ENCODE results near the gene VPS11. TPM values are rescaled to one million over a fixed set of nuclear protein-coding genes. Genes with fewer than 3 reads are reported as not detected.

VPS11 gene
- total and polyA plus RNA-seq, 8 donors, result 30.5 to 61.2 (median 55.2) TPM

DNA sequence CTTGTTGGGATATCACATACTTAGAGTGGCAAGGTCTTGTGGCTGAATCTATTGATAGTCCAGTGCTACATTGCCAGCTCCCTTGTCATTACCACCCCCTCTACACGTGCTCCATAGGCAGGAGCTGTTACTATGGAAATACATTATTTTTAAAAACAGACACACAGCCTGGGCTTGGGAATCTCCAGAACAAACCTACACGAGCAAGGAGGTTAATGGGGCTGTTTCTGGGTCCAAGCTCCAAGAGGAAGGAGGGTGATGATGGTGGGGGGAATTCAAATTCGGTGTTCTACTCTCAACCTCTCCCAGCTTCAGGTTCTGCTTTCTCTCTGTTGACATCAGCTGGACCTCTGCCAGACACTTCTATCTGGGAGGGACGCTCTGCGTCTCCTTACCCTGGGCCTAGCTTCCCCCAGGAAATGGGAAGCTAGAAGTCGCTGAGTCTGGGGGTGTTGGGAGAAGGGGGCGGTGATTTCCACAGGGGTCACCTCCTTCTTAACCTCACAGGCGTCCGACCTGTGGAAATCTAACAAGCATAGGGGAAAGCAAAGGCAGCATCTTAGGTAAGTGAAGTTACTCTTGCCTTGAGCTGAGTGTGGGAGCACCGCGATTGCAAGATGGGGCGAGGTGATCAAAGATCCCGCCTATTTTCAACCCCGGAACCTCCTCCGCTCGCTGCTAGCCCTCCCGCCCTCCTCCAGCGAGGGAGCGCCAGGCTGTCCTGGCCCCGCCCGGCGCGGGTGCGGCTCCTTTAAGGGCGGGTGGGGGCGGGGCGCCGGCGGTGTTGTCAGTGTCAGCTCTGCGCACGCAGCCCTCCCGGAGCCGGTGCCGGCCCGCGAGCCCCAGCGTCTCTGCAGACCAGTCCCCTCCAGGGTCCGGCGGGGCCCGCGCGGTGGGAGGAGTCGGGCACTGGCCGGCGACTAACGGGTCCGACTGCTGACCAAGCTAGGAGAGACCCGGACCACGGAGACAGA lies 39.2 kb downstream of the VPS11 start, which contains the start of gene C2CD2L:
Gene C2CD2L (plus strand): TSS at position 781 of the 974 bp plus-strand sequence. CDS start 398 bp downstream, outside the sequence.
- no peaks in the 10 kb centered on the region for H3K27me3 ChIP-seq
- ATAC-seq (peak; percentile 93), DNase-seq (peak; percentile 76 to 98 (median 93))
- intact Hi-C loops (cut with DNase I), result no loop called here
- H3K27ac ChIP-seq, result peak within 1 kb of the TSS; percentile 82 to 86
- H3K4me1 ChIP-seq, result peaks cover 23 to 48% of the 10 kb centered on the region in 2 donors
- H3K36me3 ChIP-seq, result peaks cover 0 to 16% of the 10 kb centered on the region in 2 donors
- no peaks in the 10 kb centered on the region for H3K9me3 ChIP-seq
- TF ChIP-seq, protein P1, sequence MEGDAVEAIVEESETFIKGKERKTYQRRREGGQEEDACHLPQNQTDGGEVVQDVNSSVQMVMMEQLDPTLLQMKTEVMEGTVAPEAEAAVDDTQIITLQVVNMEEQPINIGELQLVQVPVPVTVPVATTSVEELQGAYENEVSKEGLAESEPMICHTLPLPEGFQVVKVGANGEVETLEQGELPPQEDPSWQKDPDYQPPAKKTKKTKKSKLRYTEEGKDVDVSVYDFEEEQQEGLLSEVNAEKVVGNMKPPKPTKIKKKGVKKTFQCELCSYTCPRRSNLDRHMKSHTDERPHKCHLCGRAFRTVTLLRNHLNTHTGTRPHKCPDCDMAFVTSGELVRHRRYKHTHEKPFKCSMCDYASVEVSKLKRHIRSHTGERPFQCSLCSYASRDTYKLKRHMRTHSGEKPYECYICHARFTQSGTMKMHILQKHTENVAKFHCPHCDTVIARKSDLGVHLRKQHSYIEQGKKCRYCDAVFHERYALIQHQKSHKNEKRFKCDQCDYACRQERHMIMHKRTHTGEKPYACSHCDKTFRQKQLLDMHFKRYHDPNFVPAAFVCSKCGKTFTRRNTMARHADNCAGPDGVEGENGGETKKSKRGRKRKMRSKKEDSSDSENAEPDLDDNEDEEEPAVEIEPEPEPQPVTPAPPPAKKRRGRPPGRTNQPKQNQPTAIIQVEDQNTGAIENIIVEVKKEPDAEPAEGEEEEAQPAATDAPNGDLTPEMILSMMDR (IDR thresholded peaks at IDR 0.05), result no peak
- peak within 1 kb of the TSS; percentile 91 to 98 for H3K4me3 ChIP-seq

DNA sequence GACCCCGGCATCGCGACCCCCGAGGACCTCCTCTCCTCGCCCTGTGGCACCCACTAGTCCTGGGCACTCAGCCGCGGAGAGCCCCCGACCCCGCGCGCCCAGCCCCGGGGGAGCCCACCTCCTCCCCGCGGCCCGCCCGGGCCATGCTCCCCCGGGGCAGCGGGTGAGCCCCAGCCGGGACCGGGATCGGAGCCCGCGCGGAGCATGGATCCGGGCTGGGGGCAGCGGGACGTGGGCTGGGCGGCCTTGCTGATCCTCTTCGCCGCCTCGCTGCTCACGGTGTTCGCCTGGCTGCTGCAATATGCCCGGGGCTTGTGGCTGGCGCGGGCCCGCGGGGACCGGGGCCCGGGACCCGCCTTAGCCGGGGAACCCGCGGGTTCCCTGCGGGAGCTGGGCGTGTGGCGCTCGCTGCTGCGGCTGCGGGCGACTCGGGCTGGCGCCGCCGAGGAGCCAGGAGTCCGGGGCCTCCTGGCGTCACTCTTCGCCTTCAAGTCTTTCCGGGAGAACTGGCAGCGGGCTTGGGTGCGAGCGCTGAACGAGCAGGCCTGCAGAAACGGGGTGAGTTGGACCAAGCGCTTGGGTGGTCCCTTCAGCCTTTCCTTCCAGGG lies 40.0 kb downstream of the VPS11 start:
- TF ChIP-seq, protein P1 (IDR thresholded peaks at IDR 0.05), result no peak
- DNase-seq, result peak in 1 of 4 donors; percentile 86
- intact Hi-C loops (cut with DNase I), result no loop called here
- Histone ChIP-seq H3K27ac (peak overlapping the region; percentile 35 to 86), H3K9me3 (no peaks in the 10 kb centered on the region), H3K27me3 (no peaks in the 10 kb centered on the region), H3K36me3 (peaks cover 0 to 24% of the 10 kb centered on the region in 2 donors), H3K4me1 (peaks cover 23 to 45% of the 10 kb centered on the region in 2 donors), H3K4me3 (peak overlapping the region; percentile 91 to 98)
- peak; percentile 17 for ATAC-seq

DNA sequence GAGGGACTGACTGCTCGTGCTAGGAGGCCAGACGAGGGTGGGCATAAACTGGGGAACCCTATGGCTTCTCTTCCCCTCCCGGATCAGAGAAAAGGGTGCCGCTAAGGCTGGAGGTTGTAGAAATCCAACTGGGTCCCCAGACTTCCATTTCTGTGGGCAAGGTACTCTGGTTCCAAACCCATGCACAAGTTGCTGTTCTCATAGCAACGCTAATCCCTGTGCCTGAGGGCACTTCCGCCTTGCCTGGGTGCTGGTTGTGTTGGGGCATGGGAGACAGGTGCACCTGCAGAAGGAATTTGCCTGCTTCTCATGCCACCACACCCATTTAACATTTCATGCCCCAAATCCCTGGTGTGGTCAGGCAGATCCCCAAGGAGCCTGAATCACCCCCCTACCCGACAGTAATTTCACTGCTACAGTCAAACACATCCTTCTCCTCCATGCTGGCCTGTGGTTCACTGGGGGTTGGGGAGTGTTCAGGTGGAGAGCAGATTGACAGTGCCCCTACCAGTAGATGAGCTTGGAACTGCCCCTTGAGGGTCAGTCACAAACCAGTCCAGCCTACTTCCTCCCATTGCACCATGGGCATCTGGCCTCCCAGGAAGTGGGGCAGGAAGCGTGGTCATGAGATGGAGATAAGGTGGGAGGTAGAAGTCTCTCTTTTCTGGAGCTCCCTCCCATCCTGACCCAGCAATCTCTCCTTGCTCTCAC lies 40.7 kb downstream of the VPS11 start:
- peak; percentile 33 for ATAC-seq
- no peak for DNase-seq

DNA sequence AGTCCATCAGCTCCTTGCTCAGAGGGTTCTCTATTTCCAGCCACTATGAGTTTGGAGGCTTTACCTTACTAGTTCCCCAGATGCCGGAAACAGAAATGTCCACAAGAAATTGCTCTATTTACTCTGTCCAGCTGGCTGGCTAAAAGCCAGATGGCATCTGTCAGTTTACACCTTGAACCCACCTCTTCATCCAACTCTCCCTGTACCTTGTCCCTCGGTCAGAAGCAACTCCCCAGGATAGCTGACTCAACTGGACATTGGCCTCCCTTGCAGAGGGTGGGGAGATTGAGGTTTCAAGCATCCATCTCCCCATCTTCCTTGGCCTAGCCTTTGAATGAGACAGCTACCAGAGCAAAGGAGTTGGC lies 41.2 kb downstream of the VPS11 start:
- intact Hi-C loops (cut with DNase I), result no loop called here
- TF ChIP-seq, protein P1 (IDR thresholded peaks at IDR 0.05), result no peak
- H3K4me1 ChIP-seq, result peaks cover 19 to 35% of the 10 kb centered on the region in 2 donors
- DNase-seq (no peak), ATAC-seq (no peak)
- H3K4me3 ChIP-seq, result peak overlapping the region; percentile 91 to 98
- no peaks in the 10 kb centered on the region for H3K9me3 ChIP-seq
- peaks cover 0 to 36% of the 10 kb centered on the region in 2 donors for H3K36me3 ChIP-seq
- H3K27ac ChIP-seq, result peak overlapping the region in 1 of 2 donors; percentile 86
- no peaks in the 10 kb centered on the region for H3K27me3 ChIP-seq

More for the DNA sequence above, 40.7 kb downstream of the VPS11 start:
- H3K4me3 ChIP-seq, result peak overlapping the region; percentile 91 to 98
- H3K27ac ChIP-seq, result peak overlapping the region in 1 of 2 donors; percentile 86
- no peaks in the 10 kb centered on the region for H3K27me3 ChIP-seq
- TF ChIP-seq, protein P1 (IDR thresholded peaks at IDR 0.05), result no peak
- peaks cover 0 to 31% of the 10 kb centered on the region in 2 donors for H3K36me3 ChIP-seq
- no peaks in the 10 kb centered on the region for H3K9me3 ChIP-seq
- H3K4me1 ChIP-seq, result peaks cover 19 to 39% of the 10 kb centered on the region in 2 donors
- intact Hi-C loops (cut with DNase I), result no loop called here

Data from left lung (tissue), 10 donors.